ENCODE data around the gene SLC16A10. TPM values are rescaled to one million over a fixed set of nuclear protein-coding genes. Genes with fewer than 3 reads are reported as not detected.

SLC16A10 gene
- total RNA-seq, 4 donors from 2014 or later: 0.45 to 5.3 (median 0.70) TPM

GRCh38 chr6:111072801-111073360, 14.4 kb upstream of the SLC16A10 start:
- Histone ChIP-seq H3K27me3 (peaks cover 0 to 15% (median 0%) of the 10 kb centered on the region in 4 donors), H3K27ac (replicated peaks in 1 of 4) (no peak overlapping the region), H3K4me1 (no peaks in the 10 kb centered on the region), H3K36me3 (no peaks in the 10 kb centered on the region), H3K9me3 (no peaks in the 10 kb centered on the region), H3K4me3 (no peak overlapping the region)
- no peak for DNase-seq (ENCODE audit: extremely low spot score)
- no peak for TF ChIP-seq POLR2A (IDR thresholded peaks at IDR 0.05; ENCODE audit: low read depth)
- no peak for TF ChIP-seq CTCF (IDR thresholded peaks at IDR 0.05)
- TF ChIP-seq EP300 (IDR thresholded peaks at IDR 0.05): no peak
- intact Hi-C loops (cut with DNase I): no loop called here
- WGBS: 89% methylated on average over 2 of the region's 2 CpGs

GRCh38 chr6:111074311-111074710, 13.0 kb upstream of the SLC16A10 start:
- DNase-seq (ENCODE audit: extremely low spot score): no peak
- intact Hi-C loops (cut with DNase I): no loop called here
- peaks cover 0 to 20% (median 0%) of the 10 kb centered on the region in 4 donors for H3K27me3 ChIP-seq

GRCh38 chr6:111076024-111076695, 11.1 kb upstream of the SLC16A10 start:
- H3K36me3 ChIP-seq: no peaks in the 10 kb centered on the region
- DNase-seq (ENCODE audit: extremely low spot score): no peak
- no peaks in the 10 kb centered on the region for H3K9me3 ChIP-seq
- intact Hi-C loops (cut with DNase I): no loop called here
- H3K4me1 ChIP-seq: no peaks in the 10 kb centered on the region
- H3K4me3 ChIP-seq: no peak overlapping the region
- H3K27me3 ChIP-seq: peaks cover 0 to 24% (median 0%) of the 10 kb centered on the region in 4 donors
- 64% methylated on average over 5 of the region's 5 CpGs for WGBS
- no peak overlapping the region for H3K27ac ChIP-seq (replicated peaks in 1 of 4)
- TF ChIP-seq POLR2AphosphoS5 (IDR thresholded peaks at IDR 0.05) (no peak), EP300 (IDR thresholded peaks at IDR 0.05) (no peak), CTCF (IDR thresholded peaks at IDR 0.05) (no peak), POLR2A (IDR thresholded peaks at IDR 0.05; ENCODE audit: low read depth) (no peak)

More at GRCh38 chr6:111074311-111074710, 13.0 kb upstream of the SLC16A10 start:
- H3K4me1 ChIP-seq: no peaks in the 10 kb centered on the region
- no peaks in the 10 kb centered on the region for H3K36me3 ChIP-seq
- TF ChIP-seq POLR2A (IDR thresholded peaks at IDR 0.05; ENCODE audit: low read depth) (no peak), POLR2AphosphoS5 (IDR thresholded peaks at IDR 0.05) (no peak), EP300 (IDR thresholded peaks at IDR 0.05) (no peak), CTCF (IDR thresholded peaks at IDR 0.05) (no peak)
- no peak overlapping the region for H3K4me3 ChIP-seq
- H3K9me3 ChIP-seq: no peaks in the 10 kb centered on the region
- H3K27ac ChIP-seq (replicated peaks in 1 of 4): no peak overlapping the region

GRCh38 chr6:111080698-111081097, 6.6 kb upstream of the SLC16A10 start:
- TF ChIP-seq CTCF (IDR thresholded peaks at IDR 0.05): no peak
- TF ChIP-seq POLR2AphosphoS5 (IDR thresholded peaks at IDR 0.05): no peak
- TF ChIP-seq EP300 (IDR thresholded peaks at IDR 0.05): no peak
- TF ChIP-seq POLR2A (IDR thresholded peaks at IDR 0.05; ENCODE audit: low read depth): no peak
- Histone ChIP-seq H3K36me3 (no peaks in the 10 kb centered on the region), H3K4me3 (no peak overlapping the region), H3K4me1 (no peaks in the 10 kb centered on the region), H3K27ac (replicated peaks in 1 of 4) (no peak overlapping the region), H3K27me3 (peaks cover 0 to 58% (median 8%) of the 10 kb centered on the region in 4 donors), H3K9me3 (no peaks in the 10 kb centered on the region)
- intact Hi-C loops (cut with DNase I): no loop called here
- DNase-seq (ENCODE audit: extremely low spot score): no peak
- WGBS: 30% methylated on average over 5 of the region's 5 CpGs
